Measurements from ENCODE around the gene EME2. TPM values are rescaled to one million over a fixed set of nuclear protein-coding genes. Genes with fewer than 3 reads are reported as not detected.

The EME2 gene
- total and polyA plus RNA-seq, 2 donors from 2014 or later = 5.1 to 23.8 TPM

- no peaks in the 10 kb centered on the region for H3K9me3 ChIP-seq (ENCODE audit: control insufficient read depth in 2 of 3, insufficient read depth in 1 of 3, low read length in 3 of 3)
- H3K4me1 ChIP-seq (ENCODE audit: control insufficient read depth in 2 of 3, insufficient read depth in 2 of 3, low read depth in 1 of 3, low read length in 3 of 3) = peaks cover 0 to 13% (median 3%) of the 10 kb centered on the region in 3 donors
- intact Hi-C loops (cut with DNase I) = no loop called here
- DNase-seq (peak in 3 of 5 donors; percentile 30 to 53 (median 46)), FAIRE-seq (no peak)
- no peaks in the 10 kb centered on the region for H3K27me3 ChIP-seq (ENCODE audit: control insufficient read depth, insufficient read depth, low read length)
- no peak overlapping the region for H3K27ac ChIP-seq (ENCODE audit: low read depth in 2 of 2, low read length in 2 of 2)
- peaks cover 0 to 30% (median 8%) of the 10 kb centered on the region in 3 donors for H3K36me3 ChIP-seq (ENCODE audit: control insufficient read depth in 2 of 3, insufficient read depth in 3 of 3, low read length in 3 of 3)
- H3K4me3 ChIP-seq (ENCODE audit: low read length in 3 of 3) = peak overlapping the region in 1 of 3 donors; percentile 86
- TF ChIP-seq, protein P1, sequence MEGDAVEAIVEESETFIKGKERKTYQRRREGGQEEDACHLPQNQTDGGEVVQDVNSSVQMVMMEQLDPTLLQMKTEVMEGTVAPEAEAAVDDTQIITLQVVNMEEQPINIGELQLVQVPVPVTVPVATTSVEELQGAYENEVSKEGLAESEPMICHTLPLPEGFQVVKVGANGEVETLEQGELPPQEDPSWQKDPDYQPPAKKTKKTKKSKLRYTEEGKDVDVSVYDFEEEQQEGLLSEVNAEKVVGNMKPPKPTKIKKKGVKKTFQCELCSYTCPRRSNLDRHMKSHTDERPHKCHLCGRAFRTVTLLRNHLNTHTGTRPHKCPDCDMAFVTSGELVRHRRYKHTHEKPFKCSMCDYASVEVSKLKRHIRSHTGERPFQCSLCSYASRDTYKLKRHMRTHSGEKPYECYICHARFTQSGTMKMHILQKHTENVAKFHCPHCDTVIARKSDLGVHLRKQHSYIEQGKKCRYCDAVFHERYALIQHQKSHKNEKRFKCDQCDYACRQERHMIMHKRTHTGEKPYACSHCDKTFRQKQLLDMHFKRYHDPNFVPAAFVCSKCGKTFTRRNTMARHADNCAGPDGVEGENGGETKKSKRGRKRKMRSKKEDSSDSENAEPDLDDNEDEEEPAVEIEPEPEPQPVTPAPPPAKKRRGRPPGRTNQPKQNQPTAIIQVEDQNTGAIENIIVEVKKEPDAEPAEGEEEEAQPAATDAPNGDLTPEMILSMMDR (IDR thresholded peaks at IDR 0.05; ENCODE audit: borderline replicate concordance, extremely low read depth, insufficient read depth) = peak; percentile 10
- no peak overlapping the region for H3K9ac ChIP-seq (ENCODE audit: low read length in 3 of 3)
Measured at GRCh38 chr16:1823821-1824220, 51.2 kb downstream of the EME2 start.

DNA sequence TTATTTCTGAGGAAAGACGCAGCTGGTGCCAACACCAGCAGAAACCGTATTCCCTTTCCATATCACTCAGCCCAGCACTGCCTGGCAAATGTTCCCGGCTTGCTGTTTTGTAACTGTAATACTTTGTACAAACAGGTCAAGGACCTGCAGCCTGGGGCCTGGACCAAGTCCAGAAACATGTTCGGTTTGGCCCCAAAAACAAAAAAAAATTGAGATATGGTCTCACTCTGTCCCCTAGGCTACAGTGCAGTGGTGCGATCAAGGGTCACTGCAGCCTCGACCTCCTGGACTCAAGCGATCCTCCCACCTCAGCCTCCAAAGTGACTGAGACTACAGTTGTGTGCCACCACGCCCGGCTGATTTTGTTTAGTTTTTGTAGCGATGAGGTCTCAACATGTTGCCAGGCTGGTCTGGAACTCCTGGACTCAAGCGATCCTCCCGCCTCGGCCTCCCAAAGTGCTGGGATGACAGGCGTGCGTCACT, 52.8 kb downstream of the EME2 start:
- Histone ChIP-seq H3K4me1 (ENCODE audit: control insufficient read depth in 2 of 3, insufficient read depth in 2 of 3, low read depth in 1 of 3, low read length in 3 of 3) (peaks cover 0 to 19% (median 3%) of the 10 kb centered on the region in 3 donors), H3K4me3 (ENCODE audit: low read length in 3 of 3) (peak overlapping the region in 2 of 3 donors; percentile 77 to 86), H3K9ac (ENCODE audit: low read length in 3 of 3) (peak overlapping the region in 1 of 3 donors; percentile 61), H3K27ac (ENCODE audit: low read depth in 2 of 2, low read length in 2 of 2) (peak overlapping the region in 1 of 2 donors; percentile 51), H3K9me3 (ENCODE audit: control insufficient read depth in 2 of 3, insufficient read depth in 1 of 3, low read length in 3 of 3) (no peaks in the 10 kb centered on the region), H3K27me3 (ENCODE audit: control insufficient read depth, insufficient read depth, low read length) (no peaks in the 10 kb centered on the region), H3K36me3 (ENCODE audit: control insufficient read depth in 2 of 3, insufficient read depth in 3 of 3, low read length in 3 of 3) (peaks cover 0 to 20% (median 8%) of the 10 kb centered on the region in 3 donors)
- TF ChIP-seq, protein P1 (IDR thresholded peaks at IDR 0.05; ENCODE audit: borderline replicate concordance, extremely low read depth, insufficient read depth) = no peak
- intact Hi-C loops (cut with DNase I) = no loop called here
- DNase-seq (no peak), FAIRE-seq (no peak)

Small RNA genes lying within 50 kb of the gene (microRNA-seq; reads per million reads assigned to microRNA genes)
- not detected for gene MIR3177

Other genes starting within 250 kb of the EME2 start
- 40.9 TPM for gene TMEM204, start 239.1 kb upstream of the EME2 start, total RNA-seq
- gene TMEM204, start 239.1 kb upstream of the EME2 start, polyA plus RNA-seq (ENCODE audit: insufficient read depth, low read depth, low replicate concordance) = 49.5 TPM
- gene IFT140, start 160.7 kb upstream of the EME2 start, total RNA-seq = 38.0 TPM
- 13.5 TPM for gene IFT140, start 160.7 kb upstream of the EME2 start, polyA plus RNA-seq (ENCODE audit: insufficient read depth, low read depth, low replicate concordance)
- gene CRAMP1, start 160.4 kb upstream of the EME2 start, total RNA-seq = 20.0 TPM
- 2.9 TPM for gene CRAMP1, start 160.4 kb upstream of the EME2 start, polyA plus RNA-seq (ENCODE audit: insufficient read depth, low read depth, low replicate concordance)
- gene JPT2, start 94.5 kb upstream of the EME2 start, total RNA-seq = 89.3 TPM
- gene JPT2, start 94.5 kb upstream of the EME2 start, polyA plus RNA-seq (ENCODE audit: insufficient read depth, low read depth, low replicate concordance) = 32.8 TPM
- gene MAPK8IP3, start 66.6 kb upstream of the EME2 start, total RNA-seq = 67.7 TPM
- 10.6 TPM for gene MAPK8IP3, start 66.6 kb upstream of the EME2 start, polyA plus RNA-seq (ENCODE audit: insufficient read depth, low read depth, low replicate concordance)
- 70.8 TPM for gene NME3, start 1.3 kb upstream of the EME2 start, total RNA-seq
- 123 TPM for gene NME3, start 1.3 kb upstream of the EME2 start, polyA plus RNA-seq (ENCODE audit: insufficient read depth, low read depth, low replicate concordance)
- gene MRPS34, start 324 bp downstream of the EME2 start, total RNA-seq = 61.7 TPM
- 187 TPM for gene MRPS34, start 324 bp downstream of the EME2 start, polyA plus RNA-seq (ENCODE audit: insufficient read depth, low read depth, low replicate concordance)
- gene SPSB3, start 9.8 kb downstream of the EME2 start, total RNA-seq = 57.7 TPM
- 55.1 TPM for gene SPSB3, start 9.8 kb downstream of the EME2 start, polyA plus RNA-seq (ENCODE audit: insufficient read depth, low read depth, low replicate concordance)
- 42.8 TPM for gene NUBP2, start 10.2 kb downstream of the EME2 start, total RNA-seq
- 71.1 TPM for gene NUBP2, start 10.2 kb downstream of the EME2 start, polyA plus RNA-seq (ENCODE audit: insufficient read depth, low read depth, low replicate concordance)
- gene IGFALS, start 20.9 kb downstream of the EME2 start, total RNA-seq = 1.4 TPM
- 2.9 TPM for gene IGFALS, start 20.9 kb downstream of the EME2 start, polyA plus RNA-seq (ENCODE audit: insufficient read depth, low read depth, low replicate concordance)
- 48.1 TPM for gene HAGH, start 54.0 kb downstream of the EME2 start, total RNA-seq
- 258 TPM for gene HAGH, start 54.0 kb downstream of the EME2 start, polyA plus RNA-seq (ENCODE audit: insufficient read depth, low read depth, low replicate concordance)
- 36.4 TPM for gene FAHD1, start 54.4 kb downstream of the EME2 start, total RNA-seq
- 108 TPM for gene FAHD1, start 54.4 kb downstream of the EME2 start, polyA plus RNA-seq (ENCODE audit: insufficient read depth, low read depth, low replicate concordance)
- gene MEIOB, start 99.4 kb downstream of the EME2 start, total RNA-seq = 0.16 TPM
- 1.4 TPM for gene MEIOB, start 99.4 kb downstream of the EME2 start, polyA plus RNA-seq (ENCODE audit: insufficient read depth, low read depth, low replicate concordance)
- 0.19 TPM for gene HS3ST6, start 145.6 kb downstream of the EME2 start, total RNA-seq
- gene HS3ST6, start 145.6 kb downstream of the EME2 start, polyA plus RNA-seq (ENCODE audit: insufficient read depth, low read depth, low replicate concordance) = 0.73 TPM
- gene MSRB1, start 170.4 kb downstream of the EME2 start, total RNA-seq = 32.0 TPM
- gene MSRB1, start 170.4 kb downstream of the EME2 start, polyA plus RNA-seq (ENCODE audit: insufficient read depth, low read depth, low replicate concordance) = 189 TPM
- not detected for gene RPL3L, start 181.9 kb downstream of the EME2 start, total RNA-seq
- gene RPL3L, start 181.9 kb downstream of the EME2 start, polyA plus RNA-seq (ENCODE audit: insufficient read depth, low read depth, low replicate concordance) = not detected
- 123 TPM for gene NDUFB10, start 186.7 kb downstream of the EME2 start, total RNA-seq
- gene NDUFB10, start 186.7 kb downstream of the EME2 start, polyA plus RNA-seq (ENCODE audit: insufficient read depth, low read depth, low replicate concordance) = 432 TPM
- 1,550 TPM for gene RPS2, start 192.0 kb downstream of the EME2 start, total RNA-seq
- 2,018 TPM for gene RPS2, start 192.0 kb downstream of the EME2 start, polyA plus RNA-seq (ENCODE audit: insufficient read depth, low read depth, low replicate concordance)
- gene RNF151, start 194.0 kb downstream of the EME2 start, total RNA-seq = not detected
- gene RNF151, start 194.0 kb downstream of the EME2 start, polyA plus RNA-seq (ENCODE audit: insufficient read depth, low read depth, low replicate concordance) = not detected
- gene TBL3, start 199.2 kb downstream of the EME2 start, total RNA-seq = 33.3 TPM
- 38.5 TPM for gene TBL3, start 199.2 kb downstream of the EME2 start, polyA plus RNA-seq (ENCODE audit: insufficient read depth, low read depth, low replicate concordance)
- gene NOXO1, start 208.7 kb downstream of the EME2 start, total RNA-seq = 0.57 TPM
- gene NOXO1, start 208.7 kb downstream of the EME2 start, polyA plus RNA-seq (ENCODE audit: insufficient read depth, low read depth, low replicate concordance) = 0.58 TPM
- 25.0 TPM for gene GFER, start 211.4 kb downstream of the EME2 start, total RNA-seq
- gene GFER, start 211.4 kb downstream of the EME2 start, polyA plus RNA-seq (ENCODE audit: insufficient read depth, low read depth, low replicate concordance) = 45.6 TPM
- gene SYNGR3, start 217.2 kb downstream of the EME2 start, total RNA-seq = 2.2 TPM
- gene SYNGR3, start 217.2 kb downstream of the EME2 start, polyA plus RNA-seq (ENCODE audit: insufficient read depth, low read depth, low replicate concordance) = 4.6 TPM
- 34.9 TPM for gene ZNF598, start 237.0 kb downstream of the EME2 start, total RNA-seq
- gene ZNF598, start 237.0 kb downstream of the EME2 start, polyA plus RNA-seq (ENCODE audit: insufficient read depth, low read depth, low replicate concordance) = 14.3 TPM
- not detected for gene NPW, start 247.0 kb downstream of the EME2 start, total RNA-seq
- gene NPW, start 247.0 kb downstream of the EME2 start, polyA plus RNA-seq (ENCODE audit: insufficient read depth, low read depth, low replicate concordance) = not detected

Data from kidney (tissue), 14 donors.